A673 (cell line): ENCODE results near the gene GSAP. TPM values are rescaled to one million over a fixed set of nuclear protein-coding genes. Genes with fewer than 3 reads are reported as not detected.

ENCODE experiments used
- BruUV-seq: library from RNA; stranded (reverse); fragments of 400-500 nt; replicated peaks from 2 replicates; lab custom pipeline; 2021; lab: Mats Ljungman, UMichigan
- CTCF ChIA-PET: fragments of 300-600 bp; sonication (Branson Sonifier 250); formaldehyde crosslinking; loops from one replicate; lab custom pipeline; 2022; ENCODE audit warnings: antibody characterized with exemption; lab: Charles Lee
- POLR2A ChIA-PET: fragments of 300-600 bp; sonication (Branson Sonifier 250); formaldehyde crosslinking; loops from one replicate; lab custom pipeline; 2022; ENCODE audit warnings: antibody characterized with exemption; ENCODE audit not compliant: low non-redundant PET; lab: Charles Lee
- DNase-seq: peaks from one replicate; pipeline ENCODE4 v3.0.0-alpha.2; 2015; ENCODE audit warnings: low spot score
- H3K27ac ChIP-seq: fragments of 200-600 bp; sonication (generic); 2 replicates; pipeline ENCODE4 v1.5.1; 2016; ENCODE audit warnings: mixed run types, low read depth, mild to moderate bottlenecking, mixed read lengths, antibody characterized with exemption, low read length; ENCODE audit not compliant: poor library complexity, severe bottlenecking
- H3K27me3 ChIP-seq: fragments of 200-600 bp; sonication (generic); replicated peaks from 2 replicates; pipeline ENCODE4 v1.6.1; 2017; ENCODE audit warnings: mixed run types, low read depth, mild to moderate bottlenecking, mixed read lengths, antibody characterized with exemption, low read length; ENCODE audit not compliant: insufficient read depth, poor library complexity
- H3K36me3 ChIP-seq: fragments of 200-600 bp; sonication (generic); 2 replicates; pipeline ENCODE4 v1.6.1; 2016; ENCODE audit warnings: mixed run types, mild to moderate bottlenecking, mixed read lengths, antibody characterized with exemption, low read length; ENCODE audit not compliant: insufficient read depth, poor library complexity, severe bottlenecking
- H3K4me1 ChIP-seq: fragments of 200-600 bp; sonication (generic); 2 replicates; pipeline ENCODE4 v1.6.1; 2017; ENCODE audit warnings: mixed run types, mild to moderate bottlenecking, mixed read lengths, antibody characterized with exemption, low read length; ENCODE audit not compliant: insufficient read depth, poor library complexity, severe bottlenecking
- H3K4me3 ChIP-seq: fragments of 200-600 bp; sonication (generic); 2 replicates; pipeline ENCODE4 v1.5.1; 2016; ENCODE audit warnings: low read depth, mixed run types, mild to moderate bottlenecking, mixed read lengths, low read length; ENCODE audit not compliant: poor library complexity, severe bottlenecking
- H3K9me3 ChIP-seq: fragments of 200-600 bp; sonication (generic); 2 replicates; pipeline ENCODE4 v1.6.1; 2016; ENCODE audit warnings: mixed run types, low read depth, mild to moderate bottlenecking, mixed read lengths, antibody characterized with exemption, low read length; ENCODE audit not compliant: poor library complexity, severe bottlenecking
- CTCF ChIP-seq: fragments of 300-800, 200-600 bp; sonication (generic); conservative IDR thresholded peaks from 2 replicates; pipeline ENCODE4 v1.5.1; 2017; ENCODE audit warnings: low read depth, mild to moderate bottlenecking, antibody characterized with exemption, low read length, moderate library complexity, mixed read lengths
- EZH2 ChIP-seq: fragments of 200-600 bp; sonication (generic); IDR thresholded peaks from 2 replicates; pipeline ENCODE4 v1.6.1; 2017; ENCODE audit warnings: borderline replicate concordance, low read depth, mild to moderate bottlenecking, mixed read lengths, antibody characterized with exemption, low read length; ENCODE audit not compliant: poor library complexity, severe bottlenecking
- intact Hi-C: fragments of 100-400 bp; cut with micrococcal nuclease; formaldehyde crosslinking; loops from one replicate; pipeline ENCODE4 v1.10.0; 2022; ENCODE audit not compliant: unreplicated experiment
- total RNA-seq: library from RNA; stranded (reverse); gene quantifications from 2 replicates; pipeline ENCODE4 v1.2.3, GENCODE V29; 2021

GSAP gene
- total RNA-seq, 1 experiment from 2014 or later, result 0.15 TPM

- ChIA-PET POLR2A (no interaction called here), CTCF (no interaction called here)
- no TSS peak for BruUV-seq
Observed at GRCh38 chr7:77391230-77391629, 24.9 kb downstream of the GSAP start.

GRCh38 chr7:77388055-77388641 is 28.0 kb downstream of the GSAP start:
- no TSS peak for BruUV-seq
- CTCF ChIA-PET, result no interaction called here

More at GRCh38 chr7:77391230-77391629, 24.9 kb downstream of the GSAP start:
- no peaks in the 10 kb centered on the region for H3K4me1 ChIP-seq
- TF ChIP-seq CTCF (no peak), EZH2 (no peak)
- H3K27ac ChIP-seq, result no peak overlapping the region
- no peak overlapping the region for H3K4me3 ChIP-seq
- no peaks in the 10 kb centered on the region for H3K27me3 ChIP-seq
- H3K9me3 ChIP-seq, result no peaks in the 10 kb centered on the region
- intact Hi-C loops, result no loop called here
- DNase-seq, result no peak
- H3K36me3 ChIP-seq, result no peaks in the 10 kb centered on the region

GRCh38 chr7:77386165-77386822 is 29.9 kb downstream of the GSAP start:
- DNase-seq, result no peak
- Histone ChIP-seq H3K9me3 (no peaks in the 10 kb centered on the region), H3K4me3 (no peak overlapping the region), H3K27me3 (peaks cover 11% of the 10 kb centered on the region), H3K36me3 (no peaks in the 10 kb centered on the region), H3K27ac (no peak overlapping the region), H3K4me1 (no peaks in the 10 kb centered on the region)
- TF ChIP-seq CTCF (no peak), EZH2 (no peak)
- no TSS peak for BruUV-seq
- intact Hi-C loops, result no loop called here
- ChIA-PET CTCF (no interaction called here), POLR2A (no interaction called here)

More at GRCh38 chr7:77388055-77388641, 28.0 kb downstream of the GSAP start:
- no peak for TF ChIP-seq EZH2
- TF ChIP-seq CTCF, result no peak
- Histone ChIP-seq H3K27ac (no peak overlapping the region), H3K4me3 (no peak overlapping the region), H3K36me3 (no peaks in the 10 kb centered on the region), H3K9me3 (no peaks in the 10 kb centered on the region), H3K27me3 (no peaks in the 10 kb centered on the region), H3K4me1 (no peaks in the 10 kb centered on the region)
- intact Hi-C loops, result no loop called here
- no peak for DNase-seq
- POLR2A ChIA-PET, result no interaction called here
